Activated B cell treated with CpG ODN at 0.5 μM for 24 hours (primary cell): ENCODE results near the gene PCSK2. TPM values are rescaled to one million over a fixed set of nuclear protein-coding genes. Genes with fewer than 3 reads are reported as not detected.
"Not testable (repeated sequence)": the region's sequence is repeated elsewhere in the genome, so short reads cannot be mapped to it uniquely, and the experiment has no call there.

Experiments
- ATAC-seq: fragments of 200-7000 bp; cut with Tn5 transposase; one replicate; pipeline ENCODE4 v1.10.0; 2021; ENCODE audit warnings: low read depth, mild to moderate bottlenecking, moderate library complexity
- CTCF ChIA-PET: fragments of 350-600 bp; sonication (Branson Sonifier 250); formaldehyde crosslinking; loops from one replicate; lab custom pipeline; 2021; ENCODE audit warnings: antibody characterized with exemption; lab: Charles Lee
- POLR2A ChIA-PET: fragments of 350-600 bp; sonication (Branson Sonifier 250); formaldehyde crosslinking; loops from one replicate; lab custom pipeline; 2021; ENCODE audit warnings: antibody characterized with exemption; lab: Charles Lee
- DNase-seq: peaks from one replicate; pipeline ENCODE4 v3.0.0; 2022
- H3K27ac Mint-ChIP-seq: one replicate; pipeline ENCODE4 v1.8.0; 2020; ENCODE audit warnings: mixed read lengths
- H3K27me3 Mint-ChIP-seq: one replicate; pipeline ENCODE4 v1.8.0; 2021; ENCODE audit warnings: mixed read lengths
- H3K36me3 Mint-ChIP-seq: one replicate; pipeline ENCODE4 v1.8.0; 2021; ENCODE audit warnings: low read depth, mixed read lengths
- H3K4me1 Mint-ChIP-seq: one replicate; pipeline ENCODE4 v1.8.0; 2021; ENCODE audit warnings: mixed read lengths
- H3K4me3 Mint-ChIP-seq: one replicate; pipeline ENCODE4 v1.8.0; 2020; ENCODE audit warnings: mild to moderate bottlenecking, mixed read lengths
- H3K9me3 Mint-ChIP-seq: one replicate; pipeline ENCODE4 v1.8.0; 2020; ENCODE audit warnings: mixed read lengths
- intact Hi-C: fragments of 100-400 bp; cut with micrococcal nuclease; formaldehyde crosslinking; loops from one replicate; pipeline ENCODE4 v1.15.1; 2024
- total RNA-seq: library from RNA; stranded (reverse); gene quantifications from 2 replicates; pipeline ENCODE4 v1.2.3, GENCODE V29; 2022
- TF ChIP-seq, protein P1 (sequence below): fragments of 200-600 bp; IDR thresholded peaks from one replicate; pipeline ENCODE4 v1.8.0; 2022; ENCODE audit warnings: antibody characterized with exemption, mild to moderate bottlenecking

The PCSK2 gene
- total RNA-seq, 1 donor from 2014 or later: not detected

DNA sequence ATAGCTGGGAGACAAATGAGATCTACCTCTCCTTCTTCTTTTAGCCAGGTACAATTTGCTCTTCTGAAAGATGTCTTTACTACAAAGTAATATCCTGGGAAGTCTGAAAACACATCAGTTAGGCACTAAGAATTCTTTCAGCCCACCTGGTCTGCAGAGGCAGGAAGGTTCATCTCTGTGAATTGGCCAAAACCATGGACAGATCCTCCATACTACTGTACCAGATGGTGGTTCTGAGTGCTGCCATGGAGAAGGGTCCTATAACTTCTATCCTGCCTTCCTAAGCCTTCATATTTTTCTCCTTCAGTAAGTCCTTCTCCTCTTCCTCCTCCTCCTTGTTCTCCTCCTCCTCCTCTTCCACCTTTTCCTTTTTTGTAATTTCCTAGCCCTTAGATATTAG is 11.7 kb upstream of the PCSK2 start:
- no peaks in the 10 kb centered on the region for H3K36me3 Mint-ChIP-seq
- no peak overlapping the region for H3K4me3 Mint-ChIP-seq
- intact Hi-C loops: no loop called here
- POLR2A ChIA-PET: no interaction called here
- ATAC-seq (no peak), DNase-seq (no peak)
- no peaks in the 10 kb centered on the region for H3K27me3 Mint-ChIP-seq
- CTCF ChIA-PET: no interaction called here
- H3K9me3 Mint-ChIP-seq: no peaks in the 10 kb centered on the region
- TF ChIP-seq, protein P1, sequence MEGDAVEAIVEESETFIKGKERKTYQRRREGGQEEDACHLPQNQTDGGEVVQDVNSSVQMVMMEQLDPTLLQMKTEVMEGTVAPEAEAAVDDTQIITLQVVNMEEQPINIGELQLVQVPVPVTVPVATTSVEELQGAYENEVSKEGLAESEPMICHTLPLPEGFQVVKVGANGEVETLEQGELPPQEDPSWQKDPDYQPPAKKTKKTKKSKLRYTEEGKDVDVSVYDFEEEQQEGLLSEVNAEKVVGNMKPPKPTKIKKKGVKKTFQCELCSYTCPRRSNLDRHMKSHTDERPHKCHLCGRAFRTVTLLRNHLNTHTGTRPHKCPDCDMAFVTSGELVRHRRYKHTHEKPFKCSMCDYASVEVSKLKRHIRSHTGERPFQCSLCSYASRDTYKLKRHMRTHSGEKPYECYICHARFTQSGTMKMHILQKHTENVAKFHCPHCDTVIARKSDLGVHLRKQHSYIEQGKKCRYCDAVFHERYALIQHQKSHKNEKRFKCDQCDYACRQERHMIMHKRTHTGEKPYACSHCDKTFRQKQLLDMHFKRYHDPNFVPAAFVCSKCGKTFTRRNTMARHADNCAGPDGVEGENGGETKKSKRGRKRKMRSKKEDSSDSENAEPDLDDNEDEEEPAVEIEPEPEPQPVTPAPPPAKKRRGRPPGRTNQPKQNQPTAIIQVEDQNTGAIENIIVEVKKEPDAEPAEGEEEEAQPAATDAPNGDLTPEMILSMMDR: no peak
- H3K27ac Mint-ChIP-seq: no peak overlapping the region
- no peaks in the 10 kb centered on the region for H3K4me1 Mint-ChIP-seq

DNA sequence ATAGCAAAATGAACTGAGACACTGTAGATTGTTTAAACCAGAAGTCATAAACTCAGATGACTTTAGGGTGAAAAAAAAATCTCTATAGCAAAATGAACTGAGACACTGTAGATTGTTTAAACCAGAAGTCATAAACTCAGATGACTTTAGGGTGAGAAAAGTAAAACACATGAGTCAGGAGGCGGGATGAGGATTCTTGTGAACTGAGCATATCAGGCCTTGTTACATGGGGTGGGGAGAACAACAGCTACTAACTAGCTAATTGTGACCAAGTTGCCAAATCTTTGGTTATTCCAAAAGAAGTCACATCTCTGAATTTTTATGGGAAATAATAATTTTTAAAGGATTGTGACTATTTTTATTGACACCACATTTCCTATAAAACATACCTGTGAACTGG is 7.0 kb upstream of the PCSK2 start:
- POLR2A ChIA-PET, intact Hi-C loops, H3K9me3 Mint-ChIP-seq, ATAC-seq, DNase-seq, H3K27ac Mint-ChIP-seq, H3K4me3 Mint-ChIP-seq, CTCF ChIA-PET, H3K36me3 Mint-ChIP-seq, H3K4me1 Mint-ChIP-seq: not testable (repeated sequence)
- peaks cover 15% of the 10 kb centered on the region for H3K27me3 Mint-ChIP-seq

DNA sequence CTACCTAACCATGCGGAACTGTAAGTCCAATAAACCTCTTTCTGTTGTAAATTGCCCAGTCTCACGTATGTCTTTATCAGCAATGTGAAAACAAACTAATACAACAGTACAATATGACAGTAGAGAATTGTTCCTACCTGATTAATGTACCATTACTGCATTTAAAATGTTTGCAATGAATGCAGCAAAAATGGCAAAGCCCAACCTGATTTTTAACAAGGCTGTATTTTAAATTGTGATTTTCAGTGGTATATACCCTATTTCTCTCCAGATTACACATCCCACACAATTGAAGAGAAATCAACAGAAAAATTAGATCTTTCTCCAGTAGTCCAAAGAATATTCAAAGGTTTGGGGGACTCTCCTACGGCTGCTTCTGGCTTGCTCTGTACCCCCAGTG is 3.3 kb upstream of the PCSK2 start:
- Mint-ChIP-seq H3K9me3 (no peaks in the 10 kb centered on the region), H3K4me3 (no peak overlapping the region), H3K27me3 (peaks cover 47% of the 10 kb centered on the region), H3K4me1 (peaks cover 6% of the 10 kb centered on the region), H3K27ac (no peak overlapping the region), H3K36me3 (no peaks in the 10 kb centered on the region)
- DNase-seq (no peak), ATAC-seq (no peak)
- CTCF ChIA-PET: no interaction called here
- TF ChIP-seq, protein P1: no peak
- intact Hi-C loops: no loop called here
- POLR2A ChIA-PET: no interaction called here

DNA sequence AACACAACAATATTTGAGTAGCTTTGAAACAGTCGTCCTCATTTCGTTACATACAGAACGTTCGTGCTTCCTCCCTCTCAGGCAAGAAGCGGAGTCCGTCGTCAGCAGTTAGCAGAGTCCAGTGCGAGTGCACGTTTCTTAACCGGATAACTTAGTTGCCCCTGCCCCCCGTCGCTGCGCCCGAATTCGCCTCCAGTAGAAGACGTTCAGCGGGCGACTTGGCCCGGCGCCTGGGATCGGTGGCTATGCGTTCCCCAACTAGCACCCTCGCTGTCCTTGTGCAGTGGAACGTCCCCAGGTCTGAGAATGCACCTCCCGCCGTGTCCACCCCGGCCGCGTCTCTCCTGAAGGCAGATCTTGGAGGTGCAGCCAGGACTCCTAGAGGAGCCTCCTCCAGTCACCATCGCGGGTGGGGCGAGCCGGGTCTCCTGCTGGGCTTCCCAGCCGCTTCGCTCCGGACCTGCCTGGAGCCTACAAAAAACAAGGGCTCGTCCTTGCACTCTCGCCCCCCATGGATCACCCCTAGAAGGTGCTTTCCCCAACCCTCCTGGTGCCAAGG is 910 bp upstream of the PCSK2 start:
- no peak for DNase-seq
- POLR2A ChIA-PET: no interaction called here
- Mint-ChIP-seq H3K27me3 (peaks cover 55% of the 10 kb centered on the region), H3K36me3 (no peaks in the 10 kb centered on the region), H3K4me1 (peaks cover 6% of the 10 kb centered on the region), H3K9me3 (no peaks in the 10 kb centered on the region), H3K4me3 (no peak overlapping the region), H3K27ac (no peak overlapping the region)
- CTCF ChIA-PET: no interaction called here
- ATAC-seq: no peak
- TF ChIP-seq, protein P1: no peak
- intact Hi-C loops: no loop called here

DNA sequence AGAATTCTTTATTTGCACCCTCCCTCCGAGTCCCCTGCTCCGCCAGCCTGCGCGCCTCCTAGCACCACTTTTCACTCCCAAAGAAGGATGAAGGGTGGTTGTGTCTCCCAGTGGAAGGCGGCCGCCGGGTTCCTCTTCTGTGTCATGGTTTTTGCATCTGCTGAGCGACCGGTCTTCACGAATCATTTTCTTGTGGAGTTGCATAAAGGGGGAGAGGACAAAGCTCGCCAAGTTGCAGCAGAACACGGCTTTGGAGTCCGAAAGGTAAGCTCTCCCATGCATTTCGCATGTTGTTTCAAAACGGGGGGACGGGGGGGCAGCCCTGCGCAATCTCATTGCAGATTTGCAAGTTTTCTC is 357 bp downstream of the PCSK2 start:
- ChIA-PET CTCF (no interaction called here), POLR2A (no interaction called here)
- ATAC-seq (no peak), DNase-seq (no peak)
- H3K4me3 Mint-ChIP-seq: no peak overlapping the region
- intact Hi-C loops: no loop called here
- TF ChIP-seq, protein P1: no peak
- H3K4me1 Mint-ChIP-seq: peaks cover 6% of the 10 kb centered on the region
- H3K9me3 Mint-ChIP-seq: no peaks in the 10 kb centered on the region
- H3K27ac Mint-ChIP-seq: no peak overlapping the region
- H3K27me3 Mint-ChIP-seq: peaks cover 55% of the 10 kb centered on the region
- H3K36me3 Mint-ChIP-seq: no peaks in the 10 kb centered on the region
